Urothelium cell line (cell line): ENCODE results near the gene CBX4.

Experiments used
- DNase-seq: peaks from one replicate; pipeline ENCODE4 v3.0.0; 2011; ENCODE audit warnings: low spot score, mixed read lengths
- FAIRE-seq: peaks from 2 replicates; lab custom pipeline; 2011; peaks lifted over from hg19 to GRCh38; lab: Jason Lieb, UNC

The CBX4 gene

DNA sequence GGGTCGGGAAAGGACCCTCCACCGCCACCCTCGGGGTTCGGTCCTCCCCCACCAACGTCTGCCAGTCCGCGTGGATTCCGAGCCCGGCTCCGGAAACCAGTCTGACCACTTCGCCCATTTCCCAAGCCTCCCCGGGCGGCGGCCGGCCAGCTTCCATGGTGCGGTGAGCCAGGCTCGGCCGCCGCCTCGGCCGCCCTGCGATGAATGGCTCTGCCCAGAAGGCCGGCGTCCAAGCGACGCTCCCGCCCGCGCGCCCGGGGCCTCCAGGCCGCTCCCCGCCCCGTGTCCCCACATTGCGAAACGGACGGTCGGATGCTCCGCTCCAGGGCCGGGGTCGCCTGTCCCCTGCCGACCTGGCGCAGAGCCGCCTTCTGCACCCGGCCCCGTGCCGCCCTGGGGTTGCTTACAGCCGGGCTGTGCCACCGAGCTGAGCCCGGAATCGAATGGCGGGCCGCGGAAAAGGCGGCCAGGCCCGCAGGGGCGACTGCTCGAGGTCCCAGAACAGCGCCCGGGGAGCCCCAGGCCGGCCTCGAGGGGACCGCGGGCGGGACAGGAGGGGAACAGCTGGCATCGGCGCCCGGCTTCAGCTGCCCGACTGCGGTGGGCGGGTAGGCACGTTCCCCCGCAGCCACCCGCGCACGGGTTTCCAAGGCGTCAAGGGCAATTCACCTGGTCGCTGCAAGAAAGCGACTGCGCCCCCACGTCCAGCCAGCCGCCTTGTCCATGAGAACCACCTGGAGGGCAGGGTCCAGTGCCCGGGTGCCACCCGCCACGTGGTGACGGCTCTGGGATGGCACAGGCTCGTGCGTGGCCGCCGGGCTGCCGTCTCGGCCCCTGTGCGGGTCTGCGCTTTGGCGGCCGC, 24.0 kb downstream of the CBX4 start:
- FAIRE-seq, result no peak
- DNase-seq, result no peak

DNA sequence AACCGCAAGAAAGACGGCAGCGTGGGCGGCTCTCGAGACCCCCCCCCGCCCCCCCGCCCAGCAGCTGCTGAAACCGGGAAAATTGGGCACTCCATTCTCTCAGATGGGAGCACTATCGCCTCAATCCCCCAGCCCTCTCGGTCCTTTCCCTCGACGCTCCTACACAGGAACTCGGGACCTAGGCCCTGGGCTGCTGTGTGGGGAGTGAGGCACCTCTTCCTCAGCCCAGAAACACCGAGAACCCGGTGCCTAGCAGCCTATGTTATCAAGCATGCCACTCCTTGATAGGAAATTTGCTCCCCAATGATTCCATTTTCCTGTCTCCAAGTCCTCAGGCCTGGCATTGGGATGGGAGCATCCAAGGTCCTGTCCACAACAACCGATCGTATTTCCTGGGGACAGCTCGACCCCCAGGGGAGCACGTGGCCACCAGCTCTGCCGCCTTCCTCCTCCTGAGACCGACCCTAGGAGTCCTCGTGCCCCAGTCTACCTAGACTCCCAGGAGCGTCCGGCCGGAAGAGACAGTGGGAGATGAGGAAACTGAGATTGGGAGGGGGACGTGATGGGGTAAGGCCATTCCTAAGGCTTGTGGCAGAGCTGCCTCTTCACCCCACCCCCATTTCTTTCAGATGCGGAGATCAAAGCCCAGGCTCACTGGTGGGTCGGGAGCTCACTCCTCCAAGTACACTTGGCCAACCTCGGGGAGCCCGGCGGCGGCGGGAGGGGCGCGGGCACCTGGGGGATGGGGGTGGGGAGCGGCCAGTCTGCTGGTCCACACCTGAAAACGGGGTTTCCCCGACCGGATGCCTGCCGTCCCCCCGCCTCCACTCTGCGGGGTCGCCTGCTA, 24.9 kb downstream of the CBX4 start:
- no peak for DNase-seq
- peak; percentile 40 for FAIRE-seq

DNA sequence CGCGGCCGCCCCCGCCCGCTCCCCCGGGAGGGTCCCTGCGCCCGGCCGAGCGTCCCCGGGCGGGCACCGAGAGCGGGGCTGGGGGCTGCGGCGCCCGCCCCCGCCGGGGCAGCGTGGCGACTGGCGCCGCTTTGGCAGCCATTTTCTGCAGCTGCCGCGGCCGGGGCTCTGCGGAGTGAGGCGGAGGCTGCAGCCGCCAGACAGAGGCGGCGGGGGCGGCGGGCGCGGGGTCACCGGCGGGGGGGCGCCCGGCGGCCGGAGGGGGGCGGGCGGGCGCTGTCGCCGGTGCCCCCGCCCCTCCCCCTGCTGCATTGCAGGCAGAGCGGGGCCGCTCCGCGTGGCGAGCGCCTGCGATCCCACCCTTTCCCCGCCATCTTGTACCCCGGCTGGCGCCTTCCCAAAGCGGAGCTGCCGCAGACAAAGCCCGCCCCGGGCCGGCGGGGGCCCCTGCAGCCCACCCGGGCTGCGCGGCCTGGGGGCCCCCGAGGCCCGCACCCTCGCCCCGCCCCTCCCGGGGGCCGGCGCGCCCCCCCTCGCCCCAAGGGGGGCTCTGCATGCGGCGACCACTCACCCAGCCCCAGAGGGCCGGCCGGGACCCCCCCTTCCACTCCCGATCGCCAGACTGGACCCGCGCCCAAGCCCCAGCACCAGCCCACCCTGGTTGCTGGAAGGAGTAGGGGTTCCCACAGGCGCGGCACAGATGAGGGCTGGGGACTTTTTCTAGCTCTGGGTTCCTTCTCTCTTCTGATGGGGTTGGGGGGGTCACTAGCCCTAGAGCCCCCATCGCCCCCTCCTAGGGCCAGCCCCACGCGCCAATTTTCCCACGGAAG, 25.7 kb downstream of the CBX4 start:
- peak; percentile 66 for DNase-seq
- FAIRE-seq, result no peak

DNA sequence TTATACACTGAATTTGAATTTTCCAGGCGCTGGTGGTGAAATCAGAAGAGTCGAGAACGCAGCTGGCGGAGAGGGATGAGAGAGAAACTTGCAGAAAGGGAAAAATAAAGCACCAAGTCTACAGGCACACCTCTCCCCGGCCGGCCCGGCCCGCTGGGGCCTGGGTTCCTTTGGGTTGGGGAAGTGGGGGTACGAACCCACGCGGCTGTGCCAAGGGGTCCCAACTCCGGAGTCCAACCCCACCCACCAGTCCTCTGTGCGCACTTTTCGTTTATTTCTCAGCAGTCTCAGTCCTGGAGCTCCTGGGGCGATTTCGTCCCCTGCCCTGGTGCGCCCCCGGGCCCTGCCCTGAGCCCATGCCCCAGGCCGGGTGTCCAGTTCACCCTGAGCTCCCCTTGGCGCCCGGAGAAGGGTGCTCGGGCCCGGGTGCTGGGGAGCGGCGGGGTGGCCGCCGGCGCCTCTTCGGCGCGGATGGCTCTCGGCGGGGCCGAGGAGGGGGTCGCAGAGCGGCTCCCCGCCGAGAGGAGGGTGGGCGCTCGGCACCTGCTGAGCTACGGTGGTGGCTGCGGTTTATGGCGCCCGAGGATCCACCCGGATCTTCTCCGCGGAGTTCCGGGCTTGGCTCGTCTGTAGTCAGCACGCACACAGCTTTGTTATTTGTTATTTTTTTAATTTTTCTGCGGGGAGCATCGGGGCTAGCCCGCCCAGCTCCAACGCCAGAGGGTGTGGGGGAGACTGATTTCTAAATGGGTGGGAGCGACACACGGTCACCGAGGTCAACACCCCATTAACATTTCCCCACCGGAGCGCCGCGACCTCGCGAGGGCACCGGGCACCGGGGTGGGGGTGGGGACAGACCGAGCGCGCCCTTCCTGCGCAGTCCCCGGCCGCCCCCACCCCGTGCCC, 26.6 kb downstream of the CBX4 start:
- DNase-seq (peak; percentile 53), FAIRE-seq (peak; percentile 32)

DNA sequence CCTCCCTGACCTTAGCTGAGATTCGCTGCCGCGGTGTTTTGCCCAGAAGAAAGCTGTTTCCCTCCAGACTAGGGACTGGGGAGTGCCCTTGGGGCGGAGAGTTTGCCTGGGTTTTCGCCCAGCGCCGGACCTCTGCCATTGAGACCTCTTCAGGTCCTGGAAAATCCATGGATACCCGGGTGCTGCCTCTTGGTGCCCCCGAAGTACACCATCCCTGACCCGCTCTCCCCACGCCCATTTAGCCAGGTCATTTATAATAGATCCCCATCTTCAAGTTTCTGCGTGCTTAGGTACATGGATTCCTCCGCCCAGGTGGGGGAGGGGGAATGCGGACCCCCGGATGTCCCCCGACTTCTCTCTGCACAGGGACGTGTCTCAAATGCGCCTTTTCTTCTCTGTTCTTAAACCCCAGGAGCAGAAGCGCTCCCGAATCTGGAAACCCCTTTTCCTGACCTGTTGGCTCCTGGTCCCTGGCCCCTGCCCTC, 27.3 kb downstream of the CBX4 start:
- DNase-seq, result no peak

DNA sequence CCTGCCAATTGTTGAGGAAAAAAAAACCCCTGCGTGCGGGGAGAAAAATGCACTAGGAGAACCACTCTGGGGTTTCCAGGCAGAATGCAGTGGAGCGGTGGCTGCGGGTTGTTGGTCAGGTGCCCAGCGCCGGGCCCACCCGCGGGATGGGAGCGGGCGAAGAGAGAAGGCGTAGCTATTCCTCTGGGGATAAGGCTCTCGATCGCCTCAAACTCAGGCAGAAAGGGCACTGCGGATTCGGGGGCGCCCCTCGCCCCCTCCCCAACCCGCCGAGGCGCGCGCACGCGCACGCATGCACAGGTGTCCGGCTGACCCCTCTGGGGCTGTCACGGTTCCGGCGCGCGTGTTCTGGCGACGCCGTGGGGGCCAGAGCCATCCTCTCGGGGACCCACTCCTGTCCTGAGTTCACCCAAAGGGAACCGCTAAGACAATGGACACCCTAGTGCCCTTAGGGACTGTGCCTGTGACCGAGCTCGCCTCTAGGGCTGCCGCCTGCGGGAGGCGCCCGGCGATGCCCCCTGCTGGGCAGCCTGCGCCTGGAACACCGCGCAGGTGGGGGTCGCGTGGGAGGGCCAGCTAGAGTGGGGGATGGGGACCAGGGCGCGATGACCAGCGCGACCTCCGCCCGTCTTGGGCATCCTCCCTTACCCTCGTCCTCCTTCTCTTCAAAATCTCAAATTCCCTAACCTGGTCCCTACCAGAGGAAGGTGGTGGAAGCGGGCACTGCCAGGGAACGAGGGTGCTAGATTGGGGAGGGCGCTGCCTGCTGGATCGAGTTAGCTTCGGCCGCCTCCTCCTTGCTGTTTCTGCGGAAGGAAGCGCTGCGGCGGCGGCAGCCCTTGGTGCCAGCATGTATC, 28.0 kb downstream of the CBX4 start:
- DNase-seq (peak; percentile 79), FAIRE-seq (peak; percentile 35)

More for the DNA sequence above, 27.3 kb downstream of the CBX4 start:
- FAIRE-seq, result no peak

DNA sequence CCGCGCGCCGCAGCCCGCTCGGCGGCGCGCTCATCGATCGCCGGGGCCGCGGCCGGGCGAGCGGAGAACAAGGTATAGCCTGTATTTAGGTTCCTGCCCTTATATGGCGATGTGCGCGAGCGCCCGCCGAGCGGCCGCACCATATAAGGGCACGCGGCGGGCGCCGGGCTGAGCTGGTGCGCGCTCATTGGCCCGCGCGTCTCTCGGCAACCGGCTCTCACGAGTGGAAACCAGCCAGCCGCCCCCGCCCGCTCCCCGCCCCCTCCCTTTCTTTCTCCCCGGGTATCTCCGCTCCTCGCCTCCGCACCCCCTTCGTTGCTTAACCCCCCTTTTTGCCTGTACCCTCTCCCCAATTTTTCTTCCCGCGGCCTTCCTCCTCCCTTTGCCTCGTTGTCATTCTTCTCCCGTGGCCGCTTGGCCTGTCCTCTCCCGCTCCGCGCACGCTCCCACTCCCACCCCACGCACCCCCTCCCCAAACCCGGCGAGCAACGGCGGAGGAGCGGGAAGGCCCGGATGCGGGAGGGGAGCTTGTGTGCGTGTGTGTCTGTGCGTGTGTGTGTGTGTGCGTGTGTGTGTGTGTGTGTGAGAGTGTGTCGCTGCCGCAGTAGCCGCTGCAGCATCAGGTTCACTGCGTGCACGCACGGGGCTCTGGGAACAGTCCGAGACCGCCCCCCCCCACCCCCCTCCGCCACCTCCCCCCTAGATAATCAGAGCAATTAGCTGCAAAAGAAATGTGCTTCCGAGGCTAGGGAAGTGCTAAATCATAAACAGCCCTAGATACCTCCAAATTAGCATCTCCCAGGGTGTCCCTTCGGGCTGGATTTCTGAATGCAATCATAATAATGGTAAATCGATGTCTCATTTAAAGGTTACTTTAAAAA, 28.9 kb downstream of the CBX4 start:
- DNase-seq (no peak), FAIRE-seq (peak; percentile 67)

DNA sequence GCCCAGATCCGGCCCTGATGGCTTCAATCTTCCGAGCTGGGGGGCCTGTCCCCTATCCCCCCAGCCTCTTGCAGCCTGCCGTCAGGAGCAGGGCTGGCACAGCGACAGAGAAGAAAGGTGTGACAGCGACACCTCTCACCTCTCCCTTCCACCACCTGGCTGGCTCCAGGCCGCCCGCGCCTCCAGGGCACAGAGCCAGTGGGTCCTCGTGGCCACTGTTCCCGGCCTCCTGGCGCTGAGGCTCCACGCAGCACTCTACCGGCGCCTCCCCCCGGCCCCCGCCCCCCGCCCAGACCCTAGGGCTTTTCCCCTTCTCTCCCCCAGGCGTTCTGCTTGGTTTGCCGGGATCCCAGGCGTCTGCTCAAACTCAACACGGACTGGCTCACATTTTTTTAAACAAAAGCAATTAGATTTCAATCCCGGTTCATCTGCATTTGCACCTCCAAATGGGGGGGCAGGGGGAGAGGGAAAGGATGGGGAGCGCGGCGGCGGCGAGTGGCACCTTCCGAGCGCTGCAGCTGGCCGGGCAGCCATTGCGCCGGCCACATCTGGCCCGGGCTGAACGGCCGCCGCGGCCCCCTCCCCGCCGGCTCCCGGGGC, 29.6 kb downstream of the CBX4 start:
- FAIRE-seq (no peak), DNase-seq (no peak)

DNA sequence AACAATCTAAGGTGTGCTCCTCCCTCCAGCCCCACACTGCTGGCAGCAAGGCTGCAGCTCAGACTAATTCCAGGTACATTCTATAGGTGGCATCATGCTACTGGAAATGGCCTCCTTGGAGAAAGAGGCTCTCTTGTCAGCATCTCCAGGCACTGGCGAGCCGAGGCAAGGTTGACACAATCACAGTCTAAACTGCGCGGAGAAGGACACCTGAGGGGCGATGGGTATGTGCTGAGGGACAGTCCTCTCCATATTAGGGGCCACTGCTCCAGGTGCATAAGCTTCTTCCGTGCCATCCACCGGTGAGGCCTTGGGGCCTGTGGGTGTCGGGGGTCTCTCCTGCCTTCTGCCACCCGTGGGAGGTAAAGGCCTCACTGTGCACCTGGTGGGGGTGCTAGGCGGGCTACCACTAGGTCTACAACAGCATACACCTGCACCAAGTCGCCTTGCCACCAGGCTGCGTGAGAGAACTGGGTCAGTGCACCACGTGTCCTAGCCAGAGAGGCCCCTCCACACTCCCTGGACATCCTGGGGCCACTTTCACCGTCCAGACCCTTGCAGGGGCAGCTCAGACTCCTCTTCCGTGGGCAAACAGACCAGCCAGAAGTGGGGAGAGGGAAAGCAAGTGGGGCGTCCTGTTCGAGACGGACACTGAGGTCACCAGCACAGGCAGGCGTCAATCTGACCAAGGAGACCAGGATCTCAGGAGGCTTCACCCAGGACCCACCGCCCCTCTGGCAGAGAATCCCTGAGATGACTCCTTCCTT, 30.3 kb downstream of the CBX4 start:
- DNase-seq, result peak; percentile 46
- FAIRE-seq, result peak; percentile 48

DNA sequence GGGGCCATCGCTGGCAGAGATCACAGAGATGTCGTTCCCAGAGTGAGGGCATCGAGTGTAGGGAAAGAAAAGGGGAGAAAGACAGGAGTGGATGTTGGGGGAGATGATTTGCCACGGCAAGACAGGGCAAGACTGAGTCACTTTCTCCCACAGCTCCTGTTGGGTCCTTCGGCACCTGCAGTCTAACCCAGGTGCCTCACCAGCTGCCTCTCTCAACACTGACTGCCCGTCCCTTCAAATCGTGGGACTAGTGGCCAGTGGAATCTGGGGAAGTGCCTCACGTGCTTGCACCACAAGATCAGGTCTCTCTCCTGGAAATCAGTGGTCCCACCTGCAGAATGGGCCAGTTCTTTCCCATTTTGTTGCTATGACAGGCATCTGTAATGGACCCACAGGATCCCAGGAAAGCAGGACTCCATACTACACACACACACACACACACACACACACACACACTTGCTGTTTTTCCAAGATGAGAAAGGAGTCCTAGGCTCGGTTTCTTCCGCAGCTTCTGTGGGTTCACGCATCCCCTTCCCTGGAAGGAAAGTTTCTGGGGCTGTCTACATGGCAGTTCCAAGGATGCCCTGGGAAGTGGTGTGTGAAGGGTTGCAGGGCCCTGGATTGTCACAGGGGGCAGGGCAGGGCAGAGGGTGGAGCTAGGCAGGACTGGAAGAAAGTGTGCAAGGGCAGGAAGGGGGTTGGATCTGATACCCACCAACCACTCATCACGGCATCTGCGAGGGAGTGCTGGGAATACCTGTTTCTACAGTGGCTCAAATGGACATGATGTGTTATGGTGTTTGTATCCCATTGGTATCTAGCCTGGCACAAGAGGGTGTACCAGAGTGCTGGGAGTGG, 32.1 kb downstream of the CBX4 start:
- DNase-seq (no peak), FAIRE-seq (peak; percentile 27)

DNA sequence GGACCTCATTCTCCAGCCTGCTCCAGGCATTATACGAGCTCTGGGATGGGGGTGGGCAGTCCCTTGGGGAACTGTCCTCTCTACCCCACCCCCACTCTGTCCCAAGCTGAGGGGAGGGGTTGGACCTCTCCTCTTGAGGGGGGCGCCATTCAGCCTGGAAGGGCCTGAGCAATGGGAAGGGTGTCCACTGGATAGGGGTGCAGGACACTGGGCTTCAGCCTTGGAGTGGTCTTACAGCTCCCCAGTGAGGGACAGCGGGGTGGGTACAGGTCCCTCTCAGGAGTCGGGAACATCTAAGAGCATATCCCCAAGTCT, 32.8 kb downstream of the CBX4 start:
- FAIRE-seq, result no peak
- DNase-seq, result no peak

DNA sequence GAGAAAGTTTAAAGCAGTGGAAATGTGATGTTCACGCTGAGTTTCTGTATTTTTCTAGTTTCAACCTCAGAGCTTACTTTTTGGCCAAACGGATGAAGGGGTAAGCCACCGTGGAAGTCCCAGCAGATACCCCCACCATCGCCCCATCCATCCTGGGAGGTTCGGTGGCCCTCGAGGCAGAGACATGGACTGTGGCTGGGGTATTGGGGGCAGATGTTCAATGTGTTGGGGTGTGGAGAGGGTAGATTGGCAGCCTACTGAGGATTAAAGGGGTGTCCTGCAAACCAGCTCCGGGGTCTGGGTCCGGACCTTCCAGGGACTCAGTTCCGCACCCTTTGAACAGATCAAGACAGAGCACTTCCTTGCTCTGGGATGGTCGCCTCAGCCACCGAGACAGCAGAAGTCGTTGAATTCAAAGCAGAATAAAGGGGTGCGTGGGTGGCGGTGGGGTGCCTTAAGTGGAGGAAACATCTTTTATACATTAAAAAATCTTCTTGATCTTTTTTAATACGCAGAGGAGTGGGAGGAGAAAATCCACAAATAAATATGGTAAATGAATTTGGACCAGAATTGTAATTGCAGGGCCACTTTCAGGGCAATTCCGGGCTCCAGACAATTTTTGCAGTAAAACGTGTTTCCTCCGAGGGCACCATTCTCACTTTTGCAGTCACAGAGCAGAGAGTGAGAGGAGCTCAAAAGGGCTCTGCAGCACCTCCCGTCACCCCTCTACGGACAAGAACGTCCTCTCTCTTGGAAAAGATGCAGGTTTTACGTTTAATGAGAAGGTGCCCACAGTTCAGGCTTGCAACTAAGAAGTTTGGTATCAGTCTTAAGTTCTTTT, 34.2 kb downstream of the CBX4 start:
- no peak for FAIRE-seq

DNA sequence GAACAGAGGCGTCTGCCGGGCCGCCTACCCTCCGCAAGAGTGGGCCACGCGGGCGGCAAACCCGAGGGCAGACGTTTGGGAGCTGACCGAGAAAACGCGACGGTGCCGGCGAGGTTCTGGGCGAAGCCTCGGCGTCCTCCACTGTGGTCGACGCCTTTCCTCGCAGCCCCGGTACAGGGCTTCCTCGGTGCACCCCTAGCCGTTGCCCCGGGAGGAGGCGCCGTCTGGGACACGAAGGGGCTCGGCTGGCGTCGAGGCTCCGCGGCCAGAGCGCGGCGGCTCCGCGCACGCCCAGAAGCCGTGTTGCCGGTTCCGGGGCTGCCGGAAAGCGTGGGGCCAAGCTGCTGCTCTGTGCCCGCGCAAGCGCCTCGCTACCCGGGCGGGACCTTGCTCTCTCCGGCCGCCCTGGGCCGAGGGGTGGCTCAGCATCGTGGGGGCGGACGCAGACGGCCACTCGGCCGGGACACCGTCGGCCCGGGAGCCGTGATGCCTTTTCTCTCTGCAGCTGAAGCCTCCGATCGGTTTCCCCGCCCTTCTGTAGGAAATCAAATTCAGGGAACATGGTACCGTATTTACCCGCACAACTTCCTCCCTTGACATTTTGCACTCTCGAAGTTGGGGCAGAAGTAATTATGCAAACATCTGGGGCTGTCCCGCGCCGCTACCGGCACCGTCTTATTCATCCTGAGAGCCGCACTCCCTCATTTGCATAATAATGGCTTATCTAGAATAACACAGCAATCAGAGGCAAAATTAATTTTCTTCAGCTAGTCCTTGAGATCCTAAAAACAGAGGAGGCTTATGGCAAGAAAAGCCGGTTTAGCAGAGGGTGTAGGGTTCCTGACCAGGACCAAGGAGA, 35.0 kb downstream of the CBX4 start:
- FAIRE-seq, result no peak

More for the DNA sequence above, 34.2 kb downstream of the CBX4 start:
- DNase-seq, result no peak

DNA sequence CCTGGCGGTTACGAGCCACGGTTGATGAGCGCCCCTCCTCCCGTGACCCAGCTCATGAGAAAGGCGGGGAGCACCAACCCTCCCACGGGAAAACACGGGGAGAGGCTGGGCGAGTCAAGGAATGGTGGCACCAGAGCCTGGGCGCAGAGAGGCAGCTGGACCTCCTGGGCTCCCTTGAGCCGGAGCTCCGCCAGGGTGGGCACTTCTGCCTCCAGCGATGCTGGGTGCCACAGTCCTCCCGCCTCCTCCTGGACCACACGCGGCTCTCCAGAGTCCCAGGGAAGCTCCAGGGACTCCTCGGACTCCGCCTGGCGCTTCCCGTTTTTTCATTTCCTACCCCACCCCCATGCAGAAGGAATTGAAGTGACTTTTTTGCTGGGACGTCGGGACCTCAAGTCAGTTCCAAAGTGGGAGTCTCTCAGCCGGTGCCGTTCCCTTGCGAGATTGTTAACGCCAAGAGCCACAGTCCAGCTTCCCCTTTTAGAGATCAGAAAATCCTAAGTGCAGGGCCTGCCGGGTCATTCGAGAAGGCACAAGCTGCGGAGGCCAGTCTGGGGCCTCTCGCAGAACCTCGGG, 35.7 kb downstream of the CBX4 start:
- FAIRE-seq (no peak), DNase-seq (no peak)

More for the DNA sequence above, 35.0 kb downstream of the CBX4 start:
- DNase-seq, result no peak
